OCI-LY7 (cell line): Measurements from ENCODE around the gene DNAH6.

Experiments used
- EZH2phosphoT487 ChIP-seq: fragments of 200-600 bp; sonication (generic); IDR thresholded peaks from 2 replicates; pipeline ENCODE4 v1.6.1; 2018; ENCODE audit warnings: low read depth, borderline replicate concordance, mild to moderate bottlenecking, mixed run types, antibody characterized with exemption, low read length, moderate library complexity, mixed read lengths
- TF ChIP-seq, protein P1 (sequence below): fragments of 200-600 bp; sonication (generic); conservative IDR thresholded peaks from 2 replicates; pipeline ENCODE4 v1.5.1; 2014; ENCODE audit warnings: mild to moderate bottlenecking, antibody characterized with exemption, low read length, moderate library complexity, mixed read lengths

DNA sequence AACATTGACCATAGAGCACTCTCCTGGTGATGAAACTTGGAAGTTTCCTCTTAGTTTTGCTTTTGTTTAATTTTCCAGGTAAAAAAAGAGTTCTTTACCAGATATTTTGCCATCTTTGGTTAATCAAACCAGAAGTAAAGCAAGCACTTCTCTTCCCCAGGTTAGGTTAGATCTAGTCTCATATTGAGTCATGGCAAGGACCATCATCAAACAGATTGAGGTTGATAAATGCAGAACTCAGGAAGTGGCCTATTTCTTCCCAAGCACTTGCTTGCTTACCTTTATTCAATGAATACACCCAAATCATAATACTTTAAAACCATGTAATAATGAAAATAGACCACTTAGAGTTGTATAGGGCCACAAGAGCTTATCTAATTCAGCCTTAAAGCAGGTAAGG, 23.4 kb downstream of the DNAH6 start:
- TF ChIP-seq, protein P1, sequence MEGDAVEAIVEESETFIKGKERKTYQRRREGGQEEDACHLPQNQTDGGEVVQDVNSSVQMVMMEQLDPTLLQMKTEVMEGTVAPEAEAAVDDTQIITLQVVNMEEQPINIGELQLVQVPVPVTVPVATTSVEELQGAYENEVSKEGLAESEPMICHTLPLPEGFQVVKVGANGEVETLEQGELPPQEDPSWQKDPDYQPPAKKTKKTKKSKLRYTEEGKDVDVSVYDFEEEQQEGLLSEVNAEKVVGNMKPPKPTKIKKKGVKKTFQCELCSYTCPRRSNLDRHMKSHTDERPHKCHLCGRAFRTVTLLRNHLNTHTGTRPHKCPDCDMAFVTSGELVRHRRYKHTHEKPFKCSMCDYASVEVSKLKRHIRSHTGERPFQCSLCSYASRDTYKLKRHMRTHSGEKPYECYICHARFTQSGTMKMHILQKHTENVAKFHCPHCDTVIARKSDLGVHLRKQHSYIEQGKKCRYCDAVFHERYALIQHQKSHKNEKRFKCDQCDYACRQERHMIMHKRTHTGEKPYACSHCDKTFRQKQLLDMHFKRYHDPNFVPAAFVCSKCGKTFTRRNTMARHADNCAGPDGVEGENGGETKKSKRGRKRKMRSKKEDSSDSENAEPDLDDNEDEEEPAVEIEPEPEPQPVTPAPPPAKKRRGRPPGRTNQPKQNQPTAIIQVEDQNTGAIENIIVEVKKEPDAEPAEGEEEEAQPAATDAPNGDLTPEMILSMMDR, result no peak
- no peak for TF ChIP-seq EZH2phosphoT487
